Measurements from ENCODE around the gene MUC5AC. TPM values are rescaled to one million over a fixed set of nuclear protein-coding genes. Genes with fewer than 3 reads are reported as not detected.
"Not testable (repeated sequence)": the region's sequence is repeated elsewhere in the genome, so short reads cannot be mapped to it uniquely, and the experiment has no call there.

The MUC5AC gene
- total and polyA plus RNA-seq, 10 donors: under 0.01 TPM; not detected in 8

GRCh38 chr11:1181853-1182535, 24.2 kb downstream of the MUC5AC start:
- H3K27ac ChIP-seq: no peak overlapping the region
- peaks cover 0 to 29% (median 0%) of the 10 kb centered on the region in 7 donors for H3K27me3 ChIP-seq (replicated peaks in 1 of 7)
- TF ChIP-seq, protein P1, sequence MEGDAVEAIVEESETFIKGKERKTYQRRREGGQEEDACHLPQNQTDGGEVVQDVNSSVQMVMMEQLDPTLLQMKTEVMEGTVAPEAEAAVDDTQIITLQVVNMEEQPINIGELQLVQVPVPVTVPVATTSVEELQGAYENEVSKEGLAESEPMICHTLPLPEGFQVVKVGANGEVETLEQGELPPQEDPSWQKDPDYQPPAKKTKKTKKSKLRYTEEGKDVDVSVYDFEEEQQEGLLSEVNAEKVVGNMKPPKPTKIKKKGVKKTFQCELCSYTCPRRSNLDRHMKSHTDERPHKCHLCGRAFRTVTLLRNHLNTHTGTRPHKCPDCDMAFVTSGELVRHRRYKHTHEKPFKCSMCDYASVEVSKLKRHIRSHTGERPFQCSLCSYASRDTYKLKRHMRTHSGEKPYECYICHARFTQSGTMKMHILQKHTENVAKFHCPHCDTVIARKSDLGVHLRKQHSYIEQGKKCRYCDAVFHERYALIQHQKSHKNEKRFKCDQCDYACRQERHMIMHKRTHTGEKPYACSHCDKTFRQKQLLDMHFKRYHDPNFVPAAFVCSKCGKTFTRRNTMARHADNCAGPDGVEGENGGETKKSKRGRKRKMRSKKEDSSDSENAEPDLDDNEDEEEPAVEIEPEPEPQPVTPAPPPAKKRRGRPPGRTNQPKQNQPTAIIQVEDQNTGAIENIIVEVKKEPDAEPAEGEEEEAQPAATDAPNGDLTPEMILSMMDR (IDR thresholded peaks at IDR 0.05 in 8 of 11, conservative IDR thresholded peaks at IDR 0.05 in 3 of 11): no peak
- TF ChIP-seq POLR2AphosphoS5 (IDR thresholded peaks at IDR 0.05) (no peak), POLR2A (IDR thresholded peaks at IDR 0.05) (no peak)
- no peak overlapping the region for H3K4me3 ChIP-seq
- no peaks in the 10 kb centered on the region for H3K4me1 ChIP-seq
- intact Hi-C loops (cut with DNase I; ENCODE audit: low total_unique reads): no loop called here
- DNase-seq: no peak
- H3K36me3 ChIP-seq: no peaks in the 10 kb centered on the region
- no peaks in the 10 kb centered on the region for H3K9me3 ChIP-seq
- WGBS, 5 donors: 66 to 88% (median 83%) methylated on average over 25 to 41 of the region's 41 CpGs

GRCh38 chr11:1184139-1184538, 26.4 kb downstream of the MUC5AC start:
- H3K27ac ChIP-seq; intact Hi-C loops (cut with DNase I; ENCODE audit: low total_unique reads): not testable (repeated sequence)
- 94 to 98% (median 95%) methylated on average over 10 to 19 of the region's 22 CpGs; no CpG with 5 or more reads in 1 of the 5 donors for WGBS, 5 donors

GRCh38 chr11:1188451-1189130, 30.8 kb downstream of the MUC5AC start:
- peak; percentile 6 for DNase-seq
- H3K27ac ChIP-seq; H3K4me3 ChIP-seq; intact Hi-C loops (cut with DNase I; ENCODE audit: low total_unique reads); H3K4me1 ChIP-seq; H3K9me3 ChIP-seq; H3K36me3 ChIP-seq: not testable (repeated sequence)
- WGBS, 5 donors: 78 to 84% (median 80%) methylated on average over 10 to 15 of the region's 15 CpGs
- H3K27me3 ChIP-seq (replicated peaks in 1 of 7): peaks cover 0 to 16% (median 0%) of the 10 kb centered on the region in 7 donors

More at GRCh38 chr11:1184139-1184538, 26.4 kb downstream of the MUC5AC start:
- H3K4me1 ChIP-seq, H3K36me3 ChIP-seq, H3K4me3 ChIP-seq, DNase-seq, H3K9me3 ChIP-seq: not testable (repeated sequence)
- peaks cover 0 to 23% (median 0%) of the 10 kb centered on the region in 7 donors for H3K27me3 ChIP-seq (replicated peaks in 1 of 7)

DNA sequence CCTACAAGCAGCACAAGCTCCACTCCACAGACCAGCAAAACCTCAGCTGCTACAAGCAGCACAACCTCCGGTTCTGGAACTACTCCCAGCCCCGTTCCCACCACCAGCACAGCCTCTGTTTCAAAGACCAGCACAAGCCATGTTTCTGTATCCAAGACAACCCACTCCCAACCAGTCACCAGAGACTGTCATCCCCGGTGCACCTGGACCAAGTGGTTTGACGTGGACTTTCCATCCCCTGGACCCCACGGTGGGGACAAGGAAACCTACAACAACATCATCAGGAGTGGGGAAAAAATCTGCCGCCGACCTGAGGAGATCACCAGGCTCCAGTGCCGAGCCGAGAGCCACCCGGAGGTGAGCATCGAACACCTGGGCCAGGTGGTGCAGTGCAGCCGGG, 32.1 kb downstream of the MUC5AC start:
- intact Hi-C loops (cut with DNase I; ENCODE audit: low total_unique reads): not testable (repeated sequence)
- peak; percentile 38 for DNase-seq

GRCh38 chr11:1191786-1192470, 34.2 kb downstream of the MUC5AC start:
- H3K27me3 ChIP-seq (replicated peaks in 1 of 7): peaks cover 0 to 43% (median 10%) of the 10 kb centered on the region in 7 donors
- 81 to 87% (median 86%) methylated on average over 18 to 22 of the region's 22 CpGs for WGBS, 5 donors
- peak; percentile 28 for DNase-seq

More for the DNA sequence above, 32.1 kb downstream of the MUC5AC start:
- H3K9me3 ChIP-seq, H3K36me3 ChIP-seq, H3K4me1 ChIP-seq, H3K27ac ChIP-seq, H3K4me3 ChIP-seq: not testable (repeated sequence)
- 72 to 84% (median 79%) methylated on average over 4 to 12 of the region's 12 CpGs for WGBS, 5 donors
- H3K27me3 ChIP-seq (replicated peaks in 1 of 7): peaks cover 0 to 21% (median 0%) of the 10 kb centered on the region in 7 donors

More at GRCh38 chr11:1191786-1192470, 34.2 kb downstream of the MUC5AC start:
- H3K36me3 ChIP-seq; H3K27ac ChIP-seq; H3K4me1 ChIP-seq; H3K9me3 ChIP-seq; H3K4me3 ChIP-seq; intact Hi-C loops (cut with DNase I; ENCODE audit: low total_unique reads): not testable (repeated sequence)
